AG08396 (cell line): Measurements from ENCODE around the gene ZNF605.
"Not testable (repeated sequence)": the region's sequence is repeated elsewhere in the genome, so short reads cannot be mapped to it uniquely, and the experiment has no call there.

Experiments
- DNase-seq: peaks from one replicate; pipeline ENCODE4 v3.0.0; 2012; ENCODE audit warnings: low spot score, mixed read lengths

Gene ZNF605

DNA sequence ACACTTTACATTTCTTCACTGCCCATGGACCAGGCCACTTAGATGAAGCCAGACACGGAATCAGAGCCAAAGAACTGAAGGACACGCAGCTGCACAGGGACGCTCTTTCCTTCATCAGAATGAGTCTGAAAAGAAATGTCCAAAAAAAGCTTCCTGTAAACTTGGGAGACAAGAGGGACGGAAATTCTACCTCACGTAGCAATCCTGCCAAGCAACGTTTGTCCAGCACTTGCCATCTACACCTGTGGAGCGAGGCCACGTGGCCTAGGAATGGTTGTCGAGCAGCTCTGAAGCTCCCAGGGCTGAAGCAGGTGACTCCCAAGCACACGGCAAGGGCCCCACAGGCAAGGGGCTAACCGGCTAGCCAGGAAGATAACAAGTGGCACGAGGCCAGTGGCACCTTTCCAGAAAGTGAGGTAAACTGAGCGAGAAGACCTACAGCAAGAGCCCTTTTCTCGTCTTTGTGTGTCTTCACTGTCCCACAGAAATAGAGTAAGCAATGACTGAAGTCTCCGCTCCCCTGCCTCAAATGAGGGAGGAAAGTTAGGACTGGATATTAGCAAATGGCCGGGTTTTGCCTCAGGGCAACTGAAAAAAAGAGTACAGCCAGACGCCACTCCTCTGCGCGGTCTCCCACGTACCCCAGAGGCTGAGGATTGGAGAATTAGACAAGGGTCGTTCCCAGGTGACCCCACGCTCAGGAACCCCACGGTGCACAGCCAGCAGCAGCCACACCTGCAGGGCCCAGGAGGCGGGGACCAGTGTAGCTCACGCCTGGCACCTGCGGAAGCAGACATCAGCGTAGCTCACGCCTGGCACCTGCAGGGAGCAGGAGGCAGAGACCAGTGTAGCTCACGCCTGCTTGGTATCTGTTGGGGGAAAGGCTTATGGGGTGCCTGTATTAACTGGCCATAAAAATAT, 7.7 kb downstream of the ZNF605 start:
- DNase-seq, result no peak

DNA sequence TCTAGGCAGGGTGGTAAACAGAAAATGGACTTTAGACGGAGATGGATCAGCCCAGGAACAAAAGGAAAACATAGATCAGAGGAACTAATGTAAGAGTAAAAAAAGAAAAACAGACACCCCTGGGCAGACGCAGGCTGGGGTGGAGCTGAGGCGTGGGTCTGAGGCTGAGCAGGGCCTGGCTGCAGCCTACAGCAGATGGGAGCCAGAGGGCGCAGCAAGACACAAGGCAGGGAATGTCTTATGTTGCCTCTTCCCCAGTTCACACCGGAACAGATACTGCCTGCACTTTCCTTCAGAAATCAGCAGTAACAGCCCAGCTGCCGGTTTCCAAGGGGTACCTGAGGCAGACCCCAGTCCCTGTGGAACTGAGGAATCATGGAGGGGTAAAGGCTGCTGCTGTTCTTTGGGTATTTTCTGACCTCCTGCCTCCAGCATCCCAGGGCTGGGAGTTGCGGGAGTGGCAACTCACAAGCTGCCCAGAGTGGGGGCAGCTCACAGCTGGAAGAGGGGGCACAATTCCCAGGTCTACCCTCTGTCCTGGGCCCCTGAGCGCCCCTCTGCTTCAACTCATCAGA, 9.8 kb downstream of the ZNF605 start:
- no peak for DNase-seq

DNA sequence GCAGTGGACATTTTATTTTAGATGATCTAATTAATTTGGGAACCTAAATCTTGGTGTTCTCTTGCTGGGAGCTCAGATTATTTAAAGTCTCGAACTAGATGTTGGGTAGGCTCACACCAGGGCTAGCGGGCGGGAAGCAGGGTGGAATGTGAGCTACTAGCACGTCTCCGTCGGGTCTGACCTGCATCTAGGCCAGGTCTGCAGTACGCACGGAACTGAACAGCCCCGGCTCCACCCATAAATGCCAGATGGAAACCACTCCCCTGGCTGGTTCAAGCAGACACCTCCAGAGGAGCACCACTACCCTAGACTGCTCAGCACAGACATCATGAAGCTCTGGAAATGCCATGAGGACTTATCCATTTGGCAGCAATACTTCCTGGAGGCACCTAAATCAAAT, 10.3 kb downstream of the ZNF605 start:
- DNase-seq, result no peak

DNA sequence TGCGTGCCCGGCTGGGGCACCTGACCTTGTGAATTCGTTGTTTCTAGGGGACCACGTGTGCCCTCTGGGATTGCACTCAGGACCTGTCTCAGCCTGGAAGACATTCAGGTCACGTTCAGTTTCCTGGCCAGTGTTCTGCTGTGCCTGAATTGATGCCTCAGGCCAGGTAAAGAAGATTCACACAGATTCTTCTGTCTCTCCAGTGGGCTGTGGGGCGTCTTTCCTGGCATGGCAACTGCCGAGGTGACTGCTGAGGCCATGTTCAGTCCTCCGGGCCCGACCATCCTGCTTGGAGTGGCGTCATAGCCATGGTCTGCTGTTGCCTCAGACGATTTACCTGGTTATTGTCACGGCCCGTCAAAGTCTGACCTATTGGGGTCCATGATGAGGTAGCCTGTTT, 13.5 kb downstream of the ZNF605 start:
- no peak for DNase-seq

DNA sequence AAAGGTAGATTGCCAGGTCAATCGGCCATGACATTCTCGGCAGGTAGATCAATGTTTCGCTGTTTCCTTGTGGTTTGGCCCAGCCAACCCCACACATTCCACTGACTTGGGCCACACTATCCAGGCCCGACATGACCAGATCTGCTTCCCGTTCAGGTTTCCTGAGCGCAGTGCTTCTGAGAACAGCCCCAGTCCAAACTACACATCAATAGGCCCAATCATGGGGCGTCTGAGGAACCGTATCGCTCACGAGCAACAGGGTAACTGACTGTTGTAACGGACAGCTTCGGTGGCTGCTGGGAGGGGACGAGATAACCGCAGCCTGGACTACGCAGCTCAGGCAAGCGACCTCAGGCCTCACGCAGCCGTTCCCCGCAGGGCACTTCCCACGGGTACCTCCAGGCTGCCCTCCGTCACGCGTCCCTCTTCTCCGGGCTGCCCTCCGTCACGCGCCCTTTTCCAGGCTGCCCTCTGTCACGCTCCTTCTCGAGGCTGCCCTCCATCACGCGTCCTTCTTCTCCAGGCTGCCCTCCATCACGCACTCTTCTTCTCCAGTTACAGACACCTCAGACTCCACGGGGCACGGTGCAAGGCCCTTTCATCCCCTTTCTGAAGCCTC, 14.7 kb downstream of the ZNF605 start:
- DNase-seq, result no peak

DNA sequence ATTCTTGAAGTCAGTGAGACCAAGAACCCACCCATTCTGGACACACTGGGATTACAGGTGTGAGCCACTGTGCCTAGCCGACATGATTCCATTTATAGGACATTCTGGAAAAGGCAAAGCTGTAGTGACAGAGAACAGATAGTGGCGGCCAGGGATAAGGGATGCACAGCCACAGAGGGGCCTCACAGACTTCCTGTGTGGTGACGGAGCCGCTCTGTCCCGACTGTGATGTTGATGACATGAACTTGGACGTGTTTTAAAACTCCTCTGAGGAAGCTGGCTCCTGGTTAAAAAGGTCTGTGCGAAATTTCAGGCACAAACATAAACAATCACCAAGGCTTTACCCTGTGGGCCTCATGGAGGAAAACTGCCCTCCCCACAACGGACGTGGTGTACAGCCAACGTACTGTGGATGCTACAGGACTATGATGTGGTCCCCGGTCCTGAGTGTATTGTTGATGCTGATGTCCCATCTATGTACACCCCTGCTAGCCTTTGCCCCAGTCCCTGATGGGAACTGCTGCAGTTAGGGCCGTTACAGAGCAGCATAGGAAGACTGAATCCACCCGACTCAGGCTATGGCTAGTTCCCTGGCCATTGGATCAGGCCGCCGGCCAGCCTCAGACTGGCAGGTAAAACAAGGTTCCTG, 15.9 kb downstream of the ZNF605 start:
- DNase-seq, result no peak

DNA sequence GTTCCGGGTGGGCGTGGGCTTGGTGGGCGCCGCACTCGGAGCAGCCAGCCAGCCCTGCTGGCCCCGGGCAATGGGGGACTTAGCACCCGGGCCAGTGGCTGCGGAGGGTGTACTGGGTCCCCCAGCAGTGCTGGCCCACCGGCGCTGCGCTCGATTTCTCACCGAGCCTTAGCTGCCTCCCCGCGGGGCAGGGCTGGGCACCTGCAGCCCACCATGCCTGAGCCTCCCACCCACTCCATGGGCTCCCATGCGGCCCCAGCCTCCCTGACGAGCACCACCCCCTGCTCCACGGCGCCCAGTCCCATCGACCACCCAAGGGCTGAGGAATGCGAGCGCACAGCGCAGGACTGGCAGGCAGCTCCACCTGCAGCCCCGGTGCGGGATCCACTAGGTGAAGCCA, 17.3 kb downstream of the ZNF605 start:
- DNase-seq, result not testable (repeated sequence)

DNA sequence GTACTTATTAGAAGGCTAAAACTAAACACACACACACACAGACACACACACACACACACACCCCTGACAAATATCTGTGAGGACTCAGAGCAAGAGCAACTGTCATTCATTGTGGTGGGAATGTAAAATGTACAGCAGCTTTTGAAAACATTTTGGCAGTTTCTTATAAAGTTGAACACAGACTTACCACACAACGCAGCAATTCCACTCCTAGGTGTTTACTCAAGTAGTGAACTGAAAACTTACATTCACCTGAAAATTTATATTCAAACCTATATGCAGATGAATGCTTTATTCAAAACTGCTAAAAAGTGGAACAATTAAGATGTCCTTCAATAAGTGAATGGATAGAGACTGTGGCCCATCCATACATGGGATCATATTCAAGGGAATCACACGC, 18.6 kb downstream of the ZNF605 start:
- DNase-seq, result no peak

DNA sequence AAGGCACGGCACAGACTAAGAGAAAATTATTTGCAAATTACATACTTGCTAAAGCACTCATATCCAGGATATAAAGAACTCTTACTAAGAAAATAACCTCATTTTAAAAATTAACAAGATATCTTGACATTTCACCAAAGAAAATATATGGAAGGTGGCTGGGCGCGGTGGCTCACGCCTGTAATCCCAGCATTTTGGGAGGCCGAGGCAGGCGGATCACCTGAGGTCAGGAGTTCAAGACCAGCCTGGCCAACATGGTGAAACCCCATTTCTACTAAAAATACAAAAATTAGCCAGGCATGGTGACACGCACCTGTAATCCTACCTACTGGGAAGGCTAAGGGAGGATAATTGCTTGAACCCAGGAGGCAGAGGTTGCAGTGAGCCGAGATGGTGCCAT, 19.2 kb downstream of the ZNF605 start:
- DNase-seq, result not testable (repeated sequence)

DNA sequence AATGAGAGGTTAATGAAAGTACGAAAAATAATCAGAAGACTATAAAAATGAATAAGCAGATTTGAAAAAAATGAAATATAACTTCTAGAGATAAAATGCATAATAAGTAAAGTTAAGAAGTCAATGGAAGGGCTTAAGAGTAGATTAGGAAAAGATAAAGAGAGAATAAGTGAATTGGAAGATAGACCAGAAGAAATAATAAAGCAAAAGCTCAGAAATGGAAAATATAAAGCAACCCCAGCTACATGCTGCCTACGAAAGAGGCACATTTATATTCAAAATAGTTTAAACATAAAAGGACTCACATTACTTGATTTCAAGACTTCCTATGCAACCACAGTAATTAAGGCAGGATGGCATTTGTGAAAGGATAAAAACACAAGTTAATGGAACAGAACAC, 19.9 kb downstream of the ZNF605 start:
- no peak for DNase-seq

DNA sequence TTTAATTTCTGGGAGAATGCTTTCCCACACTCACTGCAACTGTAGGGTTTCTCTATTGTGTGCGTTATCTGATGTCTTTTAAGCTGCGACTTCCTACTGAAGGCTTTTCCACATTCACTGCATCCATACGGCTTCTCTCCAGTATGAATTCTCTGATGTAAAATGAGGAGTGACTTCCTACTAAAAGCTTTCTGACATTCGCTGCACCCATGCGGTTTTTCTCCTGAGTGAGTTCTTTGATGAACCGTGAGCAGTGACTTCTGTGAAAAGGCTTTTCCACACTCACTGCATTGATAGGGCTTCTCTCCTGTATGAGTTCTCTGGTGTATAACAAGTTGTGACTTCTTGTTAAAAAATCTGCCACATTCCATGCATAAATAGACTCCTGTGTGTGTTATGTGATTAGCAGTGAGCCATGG, 29.7 kb downstream of the ZNF605 start:
- DNase-seq, result no peak

DNA sequence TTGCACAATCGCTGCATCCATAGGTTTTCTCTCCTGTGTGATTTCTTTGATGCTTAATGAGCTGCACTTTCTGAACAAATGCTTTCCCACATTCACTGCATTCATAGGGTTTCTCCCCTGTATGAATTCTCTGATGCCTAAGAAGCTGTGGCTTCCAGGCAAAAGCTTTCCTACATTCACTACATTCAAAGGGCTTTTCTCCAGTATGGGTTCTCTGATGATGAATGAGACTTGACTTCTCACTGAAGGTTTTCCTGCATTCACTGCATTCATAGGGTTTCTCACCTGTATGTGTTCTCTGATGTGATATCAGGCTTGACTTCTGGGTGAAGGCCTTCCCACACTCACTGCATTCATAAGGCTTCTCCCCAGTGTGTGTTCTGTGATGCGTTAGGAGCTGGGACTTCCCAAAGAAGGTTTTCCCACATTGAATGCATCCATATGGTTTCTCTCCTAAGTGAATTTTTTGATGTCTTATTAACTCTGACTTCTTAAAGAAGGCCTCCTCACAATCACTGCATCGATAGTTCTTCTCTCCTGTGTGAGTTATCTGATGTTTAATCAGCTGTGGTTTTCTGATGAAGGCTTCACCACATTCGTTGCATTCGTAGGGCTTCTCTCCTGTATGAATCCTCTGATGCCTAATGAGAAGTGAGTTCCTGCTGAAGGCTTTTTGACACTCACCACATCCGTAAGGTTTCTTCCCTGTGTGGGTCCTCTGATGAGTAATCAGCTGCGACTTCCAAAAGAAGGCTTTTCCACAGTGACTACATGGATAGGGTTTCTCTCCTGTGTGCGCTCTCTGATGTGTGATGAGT, 30.3 kb downstream of the ZNF605 start:
- DNase-seq, result no peak

DNA sequence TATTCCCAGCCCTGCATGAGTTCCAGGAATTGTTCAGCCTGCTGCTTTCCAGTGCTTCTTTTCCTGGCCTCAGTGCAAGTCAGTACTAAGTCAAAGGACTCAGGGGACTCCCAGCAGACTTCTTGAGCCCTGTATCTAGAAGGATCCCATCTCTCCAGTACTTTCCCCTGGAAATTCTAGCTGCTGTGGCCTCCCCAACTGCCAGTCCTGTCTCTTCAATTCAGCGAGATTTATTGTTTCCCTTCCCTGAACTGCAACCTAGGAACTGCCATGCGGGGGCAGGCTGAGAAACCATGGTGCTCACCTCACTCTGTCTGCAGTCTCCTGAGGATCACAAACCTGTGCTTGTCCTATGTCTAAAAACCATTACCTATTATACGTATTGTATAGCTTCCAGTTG, 31.8 kb downstream of the ZNF605 start:
- DNase-seq, result no peak

DNA sequence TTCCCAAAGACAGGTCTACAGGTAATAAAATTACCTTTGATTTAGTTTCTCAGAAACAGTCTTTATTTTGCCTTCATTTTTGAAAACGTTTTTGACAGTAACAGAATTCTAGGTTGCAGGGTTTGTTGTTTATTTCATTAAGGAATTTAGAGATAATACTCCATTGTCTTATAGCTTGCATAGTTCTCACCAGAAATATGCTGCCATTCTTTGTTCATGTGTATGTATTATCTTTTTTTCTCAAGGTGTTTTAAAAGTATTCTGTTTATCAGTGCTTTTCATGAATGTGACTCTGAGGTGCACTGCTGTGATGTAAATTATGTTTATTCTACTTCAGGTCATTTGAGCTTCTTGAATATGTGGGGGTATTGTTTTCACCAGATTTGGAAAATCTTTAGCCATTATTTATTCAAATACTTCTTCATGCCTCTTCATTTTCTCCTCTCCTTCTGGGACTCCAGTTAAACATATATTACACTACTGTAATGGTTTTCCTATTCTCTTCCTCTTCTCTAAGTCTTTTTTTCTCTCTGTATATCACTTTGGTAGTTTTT, 32.7 kb downstream of the ZNF605 start:
- DNase-seq, result no peak

DNA sequence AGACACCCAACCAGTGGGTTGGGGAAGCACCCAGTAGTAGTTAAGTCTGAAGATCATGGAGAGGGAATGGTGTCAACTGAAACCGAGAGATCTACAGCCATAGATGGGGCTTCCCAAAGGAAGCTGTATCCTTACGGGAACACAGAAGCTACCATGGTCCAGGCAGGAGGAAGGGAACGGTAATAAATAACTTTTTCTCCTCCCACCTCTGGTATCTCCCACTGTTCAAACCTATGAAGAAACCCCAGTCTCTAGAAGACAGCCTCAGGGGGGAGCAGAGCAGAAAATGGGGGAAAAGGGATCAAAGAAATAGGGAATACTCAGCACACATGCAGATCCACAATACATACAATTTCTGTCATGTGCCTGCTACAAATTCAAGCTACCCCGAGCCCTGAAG, 33.4 kb downstream of the ZNF605 start:
- DNase-seq, result no peak

DNA sequence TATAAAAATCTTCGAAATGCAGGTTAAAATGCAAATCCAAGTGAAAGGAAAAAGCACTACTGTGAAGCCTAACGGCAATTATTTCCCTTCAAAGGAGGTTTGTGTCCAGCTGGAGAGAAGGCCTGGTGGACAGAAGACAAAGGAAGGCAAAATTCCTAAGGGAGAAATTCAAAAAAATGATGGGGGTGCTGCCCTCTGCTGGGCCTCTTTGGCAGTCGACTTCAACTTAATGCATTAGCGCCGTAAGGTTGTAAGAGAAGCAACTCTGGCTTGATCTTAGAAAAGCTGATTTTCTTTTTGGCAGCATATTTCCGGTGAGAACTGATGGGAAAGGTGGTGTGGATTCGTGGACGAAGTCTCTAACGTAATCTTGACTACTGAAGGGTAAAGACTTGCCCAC, 34.4 kb downstream of the ZNF605 start:
- no peak for DNase-seq

DNA sequence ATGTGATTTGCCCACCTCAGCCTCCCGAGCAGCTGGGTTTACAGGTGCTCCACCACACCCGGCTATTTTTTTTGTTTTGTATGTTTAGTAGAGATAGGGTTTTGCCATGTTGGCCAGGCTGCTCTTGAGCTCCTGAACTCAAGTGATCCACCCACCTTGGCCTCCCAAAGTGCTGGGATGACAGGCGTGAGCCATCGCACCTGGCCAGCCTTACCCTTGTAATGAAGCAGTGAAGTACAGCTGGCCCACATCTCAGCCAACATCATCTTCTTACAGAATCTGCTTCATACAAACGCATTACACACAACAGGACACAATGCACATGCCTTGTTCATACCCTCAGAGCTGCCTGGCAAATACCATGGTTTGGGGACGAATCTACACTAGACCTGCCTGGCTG, 37.4 kb downstream of the ZNF605 start:
- no peak for DNase-seq

DNA sequence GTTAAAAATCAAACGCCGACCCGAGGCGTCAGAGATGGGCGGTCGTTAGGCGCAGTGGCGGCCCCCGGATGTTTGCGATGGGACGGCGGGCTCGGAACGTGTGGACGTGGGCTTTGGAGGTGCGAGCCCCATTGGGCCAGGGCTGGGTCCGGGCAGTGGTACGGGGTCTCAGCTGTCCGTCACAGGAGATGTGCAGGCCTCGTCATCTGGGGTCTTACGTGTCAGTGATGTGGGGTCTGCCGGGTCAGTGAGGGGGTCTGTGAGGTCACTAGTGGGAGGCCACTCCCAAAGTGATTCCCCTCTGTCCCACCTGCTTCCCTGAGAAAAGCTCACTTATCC, 47.1 kb downstream of the ZNF605 start:
- DNase-seq, result no peak

DNA sequence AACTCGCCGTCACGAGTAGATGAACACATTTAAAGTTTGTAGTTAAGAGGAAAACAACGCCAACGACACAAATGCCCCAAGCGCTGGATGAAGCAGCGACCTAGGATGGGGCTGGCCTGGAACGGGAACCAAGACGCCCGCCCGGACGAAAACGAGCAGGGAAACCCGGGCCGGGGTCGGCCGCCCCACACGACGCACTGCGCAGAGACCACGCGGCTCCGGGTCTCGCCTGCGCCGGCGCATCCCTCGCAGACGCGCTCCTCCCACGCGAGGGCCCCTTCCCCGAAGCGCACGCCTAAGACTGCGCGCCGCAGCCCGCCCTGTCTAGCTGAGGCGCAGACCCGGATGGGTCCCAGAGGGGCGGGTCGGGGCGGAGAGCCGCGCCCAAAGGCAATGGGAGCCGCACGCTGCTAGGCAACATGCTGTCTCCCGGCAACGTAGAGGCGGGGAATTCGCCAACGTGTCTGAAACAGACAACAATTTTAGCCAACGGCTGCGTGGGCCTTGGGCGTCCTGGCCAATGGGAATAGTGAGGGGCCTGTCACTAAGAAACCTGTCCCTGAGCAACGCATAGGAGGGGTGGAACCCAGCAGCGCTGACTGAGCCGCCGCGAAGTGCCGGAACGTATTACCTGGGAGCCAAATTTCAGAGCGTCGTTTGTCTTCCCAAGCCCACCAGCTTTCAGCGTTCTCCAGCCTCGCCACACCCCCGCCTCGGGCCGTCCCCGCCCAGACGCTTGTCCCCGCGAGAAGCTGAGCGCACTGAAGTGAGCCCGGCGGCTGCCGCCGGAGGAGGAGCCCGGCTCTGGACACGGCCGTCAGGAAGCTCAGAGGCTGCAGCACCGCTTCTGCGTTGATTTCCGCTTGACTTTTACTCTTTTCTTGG, 47.7 kb downstream of the ZNF605 start:
- peak; percentile 97 for DNase-seq

DNA sequence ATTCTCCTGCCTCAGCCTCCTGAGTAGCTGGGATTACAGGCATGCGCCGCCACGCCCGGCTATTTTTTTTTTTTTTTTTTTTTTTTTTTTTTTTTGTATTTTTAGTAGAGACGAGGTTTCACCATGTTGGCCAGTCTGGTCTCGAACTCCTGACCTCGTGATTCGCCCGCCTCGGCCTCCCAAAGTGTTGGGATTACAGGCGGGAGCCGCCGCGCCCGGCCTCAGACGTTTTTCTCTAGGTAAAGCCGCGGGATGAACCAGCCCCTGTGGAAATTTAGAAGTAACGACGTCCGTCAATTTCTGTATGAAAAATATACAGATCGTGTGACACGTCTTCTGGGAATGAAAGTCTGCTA, 48.3 kb downstream of the ZNF605 start:
- DNase-seq, result not testable (repeated sequence)

DNA sequence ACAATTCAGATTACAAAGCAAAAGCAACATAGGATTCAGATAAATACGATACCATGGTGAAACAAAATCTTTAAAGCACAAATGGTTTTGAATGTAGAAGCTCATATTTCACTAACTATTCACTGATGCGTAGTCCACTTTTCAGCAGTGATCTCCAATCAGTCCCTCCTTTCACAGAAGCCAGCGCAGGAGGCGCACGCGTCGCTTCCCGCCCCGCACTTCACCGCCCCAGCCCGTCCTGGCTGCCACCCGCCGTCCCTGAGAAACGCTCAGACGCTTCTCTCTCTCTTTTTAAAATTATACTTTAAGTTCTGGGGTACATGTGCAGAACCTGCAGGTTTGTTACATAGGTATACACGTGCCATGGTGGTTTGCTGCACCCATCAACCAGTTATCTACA, 48.9 kb downstream of the ZNF605 start:
- no peak for DNase-seq
